ACC112 (cell line): ENCODE data around the gene ZNF519.

ENCODE experiments used
- H2AFZ ChIP-seq: fragments of 200-600 bp; sonication (generic); one replicate; pipeline ENCODE4 v1.6.0; 2017; ENCODE audit warnings: antibody characterized with exemption, low read length; ENCODE audit not compliant: unreplicated experiment
- H3K27ac ChIP-seq: fragments of 200-600 bp; sonication (generic); 2 replicates; pipeline ENCODE4 v1.5.1; 2014; ENCODE audit warnings: low read depth, mild to moderate bottlenecking, antibody characterized with exemption, low read length, moderate library complexity
- H3K27me3 ChIP-seq: fragments of 200-600 bp; sonication (generic); 2 replicates; pipeline ENCODE4 v1.6.1; 2014; ENCODE audit warnings: mild to moderate bottlenecking, antibody characterized with exemption, low read length, moderate library complexity, mixed read lengths; ENCODE audit not compliant: insufficient read depth
- H3K36me3 ChIP-seq: fragments of 200-600 bp; sonication (generic); 2 replicates; pipeline ENCODE4 v1.6.1; 2016; ENCODE audit warnings: mild to moderate bottlenecking, antibody characterized with exemption, low read length, moderate library complexity, mixed read lengths; ENCODE audit not compliant: insufficient read depth
- H3K4me1 ChIP-seq: fragments of 200-600 bp; sonication (generic); one replicate; pipeline ENCODE4 v1.6.1; 2016; ENCODE audit warnings: low read length, mixed read lengths; ENCODE audit not compliant: insufficient read depth, unreplicated experiment, control insufficient read depth
- H3K4me3 ChIP-seq: fragments of 200-600 bp; sonication (generic); 2 replicates; pipeline ENCODE4 v1.5.1; 2014; ENCODE audit warnings: mild to moderate bottlenecking, low read depth, low read length
- H3K79me2 ChIP-seq: fragments of 200-600 bp; sonication (generic); one replicate; pipeline ENCODE4 v1.6.0; 2016; ENCODE audit warnings: low read length; ENCODE audit not compliant: control insufficient read depth, unreplicated experiment, insufficient read depth

The ZNF519 gene

DNA sequence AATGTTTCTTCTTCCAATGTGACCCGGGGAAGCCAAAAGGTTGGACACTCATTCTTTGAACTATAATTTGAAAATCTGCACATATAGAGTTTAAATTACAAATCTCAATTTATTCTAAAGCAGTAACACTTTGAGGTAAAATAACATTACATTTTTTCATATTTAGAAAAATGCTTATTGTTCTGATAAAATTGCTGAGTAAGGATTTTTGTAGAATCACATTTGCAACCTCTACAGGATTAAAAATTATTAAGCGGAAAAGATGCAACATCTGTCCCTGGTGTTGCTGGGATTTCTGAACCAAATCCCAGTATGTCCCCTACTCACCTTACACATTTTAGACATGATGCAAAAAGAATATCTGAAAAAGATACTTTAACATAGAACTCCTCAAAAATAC is 10.1 kb downstream of the ZNF519 start:
- H3K27me3 ChIP-seq = no peaks in the 10 kb centered on the region
- peaks cover 12% of the 10 kb centered on the region for H3K79me2 ChIP-seq

DNA sequence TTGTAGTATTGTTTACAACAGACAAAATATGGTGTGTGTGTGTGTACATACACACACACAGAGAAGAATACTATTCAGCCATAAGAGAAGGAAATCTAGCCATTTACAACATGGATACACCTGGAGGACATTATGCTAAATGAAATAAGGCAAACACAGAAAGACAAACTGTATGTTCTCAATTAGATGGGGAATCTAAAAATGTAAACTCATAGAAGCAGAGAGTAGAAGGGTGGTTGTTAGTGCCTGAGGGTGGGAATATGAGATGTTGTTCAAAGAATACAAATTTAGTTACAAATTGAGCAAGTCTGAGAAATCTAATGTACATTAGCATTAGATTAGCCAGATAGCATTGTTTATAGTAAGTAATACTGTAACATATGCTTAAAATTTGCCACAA is 11.3 kb downstream of the ZNF519 start:
- no peak overlapping the region for H3K27ac ChIP-seq
- no peaks in the 10 kb centered on the region for H3K4me1 ChIP-seq
- peaks cover 9% of the 10 kb centered on the region for H3K79me2 ChIP-seq
- H3K27me3 ChIP-seq = no peaks in the 10 kb centered on the region
- 0 out of 2 replicates have a peak, but pooled peaks cover 7% of the 10 kb centered on the region for H3K36me3 ChIP-seq
- H2AFZ ChIP-seq = no peak overlapping the region
- no peak overlapping the region for H3K4me3 ChIP-seq

More for the DNA sequence above, 10.1 kb downstream of the ZNF519 start:
- H3K4me3 ChIP-seq = no peak overlapping the region
- no peak overlapping the region for H2AFZ ChIP-seq
- H3K4me1 ChIP-seq = no peaks in the 10 kb centered on the region
- H3K36me3 ChIP-seq = 0 out of 2 replicates have a peak, but pooled peaks cover 4% of the 10 kb centered on the region
- H3K27ac ChIP-seq = no peak overlapping the region

DNA sequence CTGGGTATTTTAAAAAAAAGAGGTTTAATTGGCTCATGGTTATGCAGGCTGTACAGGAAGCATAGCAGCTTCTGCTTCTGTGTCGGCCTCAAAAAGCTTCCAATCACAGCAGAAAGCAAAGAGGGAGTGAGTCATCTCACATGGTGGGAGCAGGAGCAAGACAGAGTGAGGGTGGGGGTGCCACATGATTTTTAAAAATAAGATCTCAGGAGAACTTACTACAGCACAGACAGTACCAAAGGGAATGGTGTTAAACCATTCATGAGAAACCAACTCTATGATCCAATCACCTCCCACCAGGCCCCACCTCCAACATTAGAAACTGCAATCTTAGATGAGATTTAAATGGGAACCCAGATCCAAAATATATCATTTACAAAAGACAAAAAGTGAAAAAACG is 14.6 kb downstream of the ZNF519 start:
- no peak overlapping the region for H3K4me3 ChIP-seq
- H3K4me1 ChIP-seq = no peaks in the 10 kb centered on the region
- peaks cover 9% of the 10 kb centered on the region for H3K79me2 ChIP-seq
- 0 out of 2 replicates have a peak, but pooled peaks cover 7% of the 10 kb centered on the region for H3K36me3 ChIP-seq
- no peaks in the 10 kb centered on the region for H3K27me3 ChIP-seq
- no peak overlapping the region for H3K27ac ChIP-seq
- no peak overlapping the region for H2AFZ ChIP-seq

DNA sequence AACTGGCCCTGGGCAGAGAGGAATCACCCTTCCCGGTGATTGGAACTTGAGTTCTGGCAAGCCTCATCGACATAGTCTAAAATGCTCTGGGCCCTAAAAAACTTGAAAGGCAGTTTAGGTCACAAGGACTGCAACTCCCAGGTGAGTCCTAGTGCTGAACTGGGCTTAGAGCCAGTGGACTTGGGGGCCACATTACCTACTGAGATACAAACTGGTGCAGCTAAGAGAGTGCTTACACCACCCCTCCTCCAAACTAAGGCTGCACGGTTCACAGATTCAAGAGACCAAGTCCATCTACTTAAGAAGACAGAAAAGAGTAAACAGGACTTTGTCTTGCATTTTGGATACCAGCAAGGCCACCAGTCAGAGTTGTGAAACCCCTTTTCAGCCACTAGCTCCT is 25.3 kb downstream of the ZNF519 start:
- H2AFZ ChIP-seq = no peak overlapping the region
- no peaks in the 10 kb centered on the region for H3K4me1 ChIP-seq
- no peak overlapping the region for H3K27ac ChIP-seq
- H3K4me3 ChIP-seq = no peak overlapping the region
- peaks cover 2% of the 10 kb centered on the region for H3K79me2 ChIP-seq
- H3K36me3 ChIP-seq = peaks cover 15% of the 10 kb centered on the region
- H3K27me3 ChIP-seq = no peaks in the 10 kb centered on the region

DNA sequence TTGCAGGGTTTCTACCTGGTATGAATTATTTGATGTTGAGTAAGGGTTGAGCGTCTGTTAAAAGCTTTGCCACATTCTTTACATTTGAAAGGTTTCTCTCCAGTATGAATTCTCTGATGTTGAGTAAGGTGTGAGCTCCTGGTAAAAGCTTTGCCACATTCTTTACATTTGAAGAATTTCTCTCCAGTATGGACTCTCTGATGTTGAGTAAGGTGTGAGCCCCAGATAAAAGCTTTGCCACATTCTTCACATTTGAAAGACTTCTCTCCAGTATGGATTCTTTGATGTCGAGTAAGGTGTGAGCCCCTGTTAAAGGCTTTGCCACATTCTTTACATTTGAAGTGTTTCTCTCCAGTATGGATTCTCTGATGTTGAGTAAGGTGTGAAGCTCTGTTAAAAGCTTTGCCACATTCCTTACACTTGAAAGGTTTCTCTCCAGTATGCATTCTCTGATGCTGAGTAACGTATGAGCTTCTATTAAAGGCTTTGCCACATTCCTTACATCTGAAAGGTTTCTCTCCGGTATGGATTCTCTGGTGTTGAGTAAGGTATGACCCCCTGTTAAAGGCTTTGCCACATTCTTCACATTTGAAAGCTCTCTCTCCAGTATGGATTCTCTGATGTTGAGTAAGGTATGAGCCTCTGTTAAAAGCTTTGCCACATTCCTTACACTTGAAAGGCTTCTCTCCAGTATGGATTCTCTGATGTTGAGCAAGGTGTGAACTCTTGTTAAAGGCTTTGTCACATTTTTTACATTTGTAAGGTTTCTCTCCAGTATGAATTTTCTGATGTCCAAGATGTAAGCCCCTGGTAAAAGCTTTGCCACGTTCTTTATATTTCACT is 27.1 kb downstream of the ZNF519 start:
- Histone ChIP-seq H3K4me3 (no peak overlapping the region), H3K4me1 (no peaks in the 10 kb centered on the region), H2AFZ (no peak overlapping the region), H3K27me3 (no peaks in the 10 kb centered on the region), H3K79me2 (peaks cover 2% of the 10 kb centered on the region), H3K36me3 (peaks cover 15% of the 10 kb centered on the region), H3K27ac (no peak overlapping the region)

DNA sequence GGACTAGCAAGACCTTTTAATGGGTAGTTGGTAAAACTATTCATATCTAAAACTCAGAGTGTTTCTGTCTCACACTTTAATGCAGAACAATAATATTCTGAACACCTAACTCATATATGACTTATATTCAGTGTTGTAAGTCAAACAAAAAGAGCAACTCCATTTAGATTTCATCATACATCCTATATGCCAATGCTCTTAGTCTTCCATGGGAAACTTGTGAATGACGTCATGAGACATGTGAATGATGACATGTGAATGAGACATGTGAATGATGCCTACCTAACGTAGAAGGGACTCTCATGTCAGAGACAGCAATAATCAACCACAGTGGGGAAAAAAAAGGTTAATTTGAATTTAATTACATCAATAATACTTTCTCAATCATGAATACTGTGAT is 28.0 kb downstream of the ZNF519 start:
- Histone ChIP-seq H3K79me2 (peaks cover 2% of the 10 kb centered on the region), H3K4me1 (no peaks in the 10 kb centered on the region), H3K27me3 (no peaks in the 10 kb centered on the region), H3K36me3 (peaks cover 15% of the 10 kb centered on the region), H3K4me3 (no peak overlapping the region), H2AFZ (no peak overlapping the region), H3K27ac (no peak overlapping the region)

DNA sequence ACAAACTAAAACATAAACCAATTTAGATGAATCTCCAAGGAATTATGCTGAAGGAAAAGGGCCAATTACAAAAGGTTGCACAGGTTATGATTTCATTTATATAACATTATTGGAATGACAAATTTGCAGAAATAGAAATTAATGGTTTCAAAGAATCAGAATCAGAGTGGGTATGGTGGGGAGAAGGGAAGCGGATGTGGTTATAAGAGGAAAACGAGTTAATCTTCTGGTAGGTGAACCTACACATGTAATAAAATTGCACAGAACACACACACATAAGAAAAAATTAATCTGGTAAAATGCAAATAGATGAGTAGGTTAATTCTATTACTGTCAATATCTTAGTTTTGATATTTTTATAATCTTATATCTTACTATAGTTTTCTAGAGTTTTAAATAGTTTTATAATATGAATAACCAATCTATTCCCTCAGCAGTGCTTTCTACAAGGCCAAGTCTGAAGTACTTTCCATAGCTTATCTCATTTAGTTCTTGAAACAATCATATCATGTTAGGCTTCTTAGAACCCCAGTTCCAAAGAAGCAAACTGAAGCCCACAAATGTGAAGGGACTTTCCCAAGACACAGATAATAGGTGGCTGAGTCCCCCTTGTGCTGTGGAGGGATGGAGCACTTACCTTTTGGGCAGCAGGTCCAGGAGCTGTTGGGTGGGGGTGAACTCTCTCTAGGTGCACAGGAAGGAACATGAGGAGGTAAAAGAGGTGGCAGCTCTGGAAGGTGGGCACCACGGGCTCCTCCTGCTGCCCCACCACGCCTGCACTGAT is 31.5 kb downstream of the ZNF519 start:
- Histone ChIP-seq H3K4me1 (no peaks in the 10 kb centered on the region), H2AFZ (no peak overlapping the region), H3K27me3 (no peaks in the 10 kb centered on the region), H3K27ac (no peak overlapping the region), H3K36me3 (peaks cover 2% of the 10 kb centered on the region; the same call in 1 of the 2 replicates), H3K4me3 (no peak overlapping the region), H3K79me2 (no peaks in the 10 kb centered on the region)

DNA sequence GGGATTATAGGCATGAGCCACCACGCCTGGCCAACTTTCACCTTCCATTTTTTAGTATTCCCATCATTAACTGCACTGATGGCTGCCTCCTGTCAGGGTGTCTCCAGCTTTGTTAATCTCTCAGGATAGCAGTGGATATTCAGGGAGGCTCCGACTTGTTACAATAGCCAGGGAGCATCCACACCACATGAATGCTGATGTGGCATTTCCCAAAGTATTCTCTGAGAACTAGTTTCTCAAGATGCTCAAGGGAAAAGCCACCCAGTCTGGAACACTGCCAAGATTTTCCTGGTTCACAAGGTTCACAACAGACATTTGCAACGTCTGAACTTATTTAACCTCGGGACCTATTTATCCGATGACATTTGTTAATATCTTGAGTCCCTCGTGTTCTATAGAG is 33.8 kb downstream of the ZNF519 start:
- Histone ChIP-seq H3K27ac (no peak overlapping the region), H3K79me2 (no peaks in the 10 kb centered on the region), H3K4me3 (no peak overlapping the region), H3K4me1 (no peaks in the 10 kb centered on the region), H3K36me3 (no peaks in the 10 kb centered on the region), H3K27me3 (no peaks in the 10 kb centered on the region), H2AFZ (no peak overlapping the region)

DNA sequence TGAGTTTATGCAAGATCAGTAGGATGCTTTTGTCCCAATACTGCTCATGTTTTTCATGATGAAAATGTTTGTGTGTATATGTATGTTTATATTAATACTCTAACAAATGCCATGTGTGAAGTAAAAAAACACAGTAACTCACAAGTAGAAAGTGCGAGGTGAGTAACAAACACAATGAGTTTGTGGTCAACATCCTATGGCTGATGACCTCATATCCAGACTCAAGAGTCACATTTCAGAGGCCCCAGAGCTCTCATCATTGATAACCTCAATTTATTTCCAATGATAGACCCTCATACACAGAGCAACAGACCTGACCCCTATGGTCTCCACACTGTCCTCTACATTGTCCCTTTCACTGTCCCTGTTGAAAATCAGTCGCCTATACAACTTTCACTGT is 34.5 kb downstream of the ZNF519 start:
- Histone ChIP-seq H3K36me3 (no peaks in the 10 kb centered on the region), H2AFZ (no peak overlapping the region), H3K4me3 (no peak overlapping the region), H3K27ac (no peak overlapping the region), H3K79me2 (no peaks in the 10 kb centered on the region), H3K4me1 (no peaks in the 10 kb centered on the region), H3K27me3 (no peaks in the 10 kb centered on the region)

DNA sequence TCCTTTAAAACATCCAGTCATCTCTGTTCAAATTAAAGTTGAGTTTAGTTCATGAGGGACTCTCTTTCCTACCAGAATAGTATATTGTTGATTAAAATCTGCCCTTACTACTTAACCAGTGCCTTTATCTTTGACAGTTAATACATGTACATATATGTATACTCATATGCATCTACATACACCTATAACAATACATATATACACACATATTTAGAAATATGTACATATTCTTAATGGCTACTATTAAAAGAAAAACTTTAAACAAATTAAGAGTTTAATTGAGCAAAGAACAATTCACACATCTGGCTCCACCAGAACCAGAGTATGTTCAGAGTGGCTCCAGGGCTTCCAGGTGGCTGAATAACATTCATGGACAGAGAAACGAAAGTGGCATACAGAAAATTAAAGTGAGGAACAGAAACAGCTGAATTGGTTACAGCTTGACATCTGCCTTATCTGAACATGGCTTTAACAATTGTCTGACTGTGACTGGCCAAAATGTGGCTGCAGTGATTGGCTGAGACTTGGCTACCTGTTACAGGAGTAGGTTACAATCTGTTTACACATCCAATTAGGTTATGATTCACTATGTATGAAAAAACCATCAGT is 38.8 kb downstream of the ZNF519 start:
- no peak overlapping the region for H2AFZ ChIP-seq
- H3K4me3 ChIP-seq = no peak overlapping the region
- H3K36me3 ChIP-seq = no peaks in the 10 kb centered on the region
- H3K4me1 ChIP-seq = no peaks in the 10 kb centered on the region
- no peaks in the 10 kb centered on the region for H3K79me2 ChIP-seq
- H3K27me3 ChIP-seq = no peaks in the 10 kb centered on the region
- H3K27ac ChIP-seq = no peak overlapping the region
